PC-9 (cell line): ENCODE results near the gene NGF. TPM values are rescaled to one million over a fixed set of nuclear protein-coding genes. Genes with fewer than 3 reads are reported as not detected.

Source experiments
- BruUV-seq: library from RNA; stranded (reverse); fragments of 400-500 nt; replicated peaks from 2 replicates; lab custom pipeline; 2021; lab: Mats Ljungman, UMichigan
- CTCF ChIA-PET: fragments of 300-600 bp; sonication (Branson Sonifier 250); formaldehyde crosslinking; loops from one replicate; lab custom pipeline; 2022; ENCODE audit warnings: antibody characterized with exemption; lab: Charles Lee
- POLR2A ChIA-PET: fragments of 300-600 bp; sonication (Branson Sonifier 250); formaldehyde crosslinking; loops from one replicate; lab custom pipeline; 2022; ENCODE audit warnings: antibody characterized with exemption; ENCODE audit not compliant: unreplicated experiment; lab: Charles Lee
- DNase-seq, 2 experiments: peaks; one replicate each; pipeline versions ENCODE4 v3.0.0 to v3.0.0-alpha.2; 2015 to 2022; ENCODE audit warnings: mixed read lengths in 1 of 2
- H2AFZ ChIP-seq: fragments of 200-600 bp; sonication (generic); 2 replicates; pipeline ENCODE4 v1.8.1; 2017; ENCODE audit warnings: antibody characterized with exemption
- H3F3A ChIP-seq: fragments of 200-600 bp; sonication (generic); 2 replicates; pipeline ENCODE4 v1.8.1; 2017; ENCODE audit warnings: antibody characterized with exemption, mild to moderate bottlenecking, low read depth; ENCODE audit not compliant: insufficient read depth
- H3K27ac ChIP-seq: fragments of 200-600 bp; sonication (generic); 2 replicates; pipeline ENCODE4 v1.6.1; 2016; ENCODE audit warnings: mixed run types
- H3K27me3 ChIP-seq: fragments of 200-600 bp; sonication (generic); 2 replicates; pipeline ENCODE4 v1.6.1; 2016; ENCODE audit warnings: low read depth, mixed run types; ENCODE audit not compliant: insufficient read depth
- H3K36me3 ChIP-seq: fragments of 200-600 bp; sonication (generic); 2 replicates; pipeline ENCODE4 v1.6.1; 2016; ENCODE audit warnings: low read depth, mixed run types
- H3K4me1 ChIP-seq: fragments of 200-600 bp; sonication (generic); replicated peaks from 2 replicates; pipeline ENCODE4 v1.6.1; 2016; ENCODE audit warnings: mixed run types; ENCODE audit not compliant: insufficient read depth
- H3K4me2 ChIP-seq: fragments of 200-600 bp; sonication (generic); 2 replicates; pipeline ENCODE4 v1.6.1; 2017; ENCODE audit warnings: mixed run types
- H3K4me3 ChIP-seq: fragments of 200-600 bp; sonication (generic); 2 replicates; pipeline ENCODE4 v1.6.1; 2016; ENCODE audit warnings: mixed run types
- H3K79me2 ChIP-seq: fragments of 200-600 bp; sonication (generic); 2 replicates; pipeline ENCODE4 v1.6.1; 2017; ENCODE audit warnings: low read depth, mixed run types
- H3K9me2 ChIP-seq: fragments of 200-600 bp; sonication (generic); 2 replicates; pipeline ENCODE4 v1.8.1; 2017; ENCODE audit warnings: mild to moderate bottlenecking; ENCODE audit not compliant: insufficient read depth
- H3K9me3 ChIP-seq: fragments of 200-600 bp; sonication (generic); 2 replicates; pipeline ENCODE4 v1.8.1; 2016; ENCODE audit warnings: low read depth; ENCODE audit not compliant: insufficient read depth
- H4K20me1 ChIP-seq: fragments of 200-600 bp; sonication (generic); 2 replicates; pipeline ENCODE4 v1.8.1; 2017; ENCODE audit not compliant: insufficient read depth
- CTCF ChIP-seq: fragments of 200-600 bp; sonication (generic); conservative IDR thresholded peaks from 2 replicates; pipeline ENCODE4 v1.6.1; 2017; ENCODE audit warnings: mixed run types, antibody characterized with exemption, mild to moderate bottlenecking, moderate library complexity
- EZH2 ChIP-seq: fragments of 200-600 bp; sonication (generic); IDR thresholded peaks from 2 replicates; pipeline ENCODE4 v1.8.0; 2017; ENCODE audit warnings: antibody characterized with exemption, low read depth
- intact Hi-C: fragments of 100-400 bp; cut with micrococcal nuclease; formaldehyde crosslinking; loops from one replicate; pipeline ENCODE4 v1.10.0; 2022; ENCODE audit not compliant: unreplicated experiment
- total RNA-seq: library from RNA; stranded (reverse); gene quantifications from 2 replicates; pipeline ENCODE4 v1.2.3, GENCODE V29; 2021

Gene NGF
- total RNA-seq, 1 experiment from 2014 or later, result 5.5 TPM

- Histone ChIP-seq H3K9me3 (peaks cover 33% of the 10 kb centered on the region), H3K27me3 (no peaks in the 10 kb centered on the region), H3K4me3 (no peak overlapping the region), H3K9me2 (no peaks in the 10 kb centered on the region), H3K36me3 (no peaks in the 10 kb centered on the region), H4K20me1 (no peaks in the 10 kb centered on the region), H3K4me2 (no peak overlapping the region), H3K79me2 (no peaks in the 10 kb centered on the region), H3K27ac (no peak overlapping the region), H3F3A (no peaks in the 10 kb centered on the region), H2AFZ (no peak overlapping the region), H3K4me1 (no peaks in the 10 kb centered on the region)
- DNase-seq, result no peak
- intact Hi-C loops, result no loop called here
- CTCF ChIA-PET, result no interaction called here
- POLR2A ChIA-PET, result no interaction called here
- no TSS peak for BruUV-seq
- TF ChIP-seq EZH2 (no peak), CTCF (no peak)
Measured at GRCh38 chr1:115258302-115258866, 79.7 kb downstream of the NGF start.

GRCh38 chr1:115257591-115257990 lies 80.5 kb downstream of the NGF start:
- H3K27me3 ChIP-seq, result no peaks in the 10 kb centered on the region
- DNase-seq, result no peak
- no peaks in the 10 kb centered on the region for H3K9me2 ChIP-seq
- TF ChIP-seq EZH2, result no peak
- TF ChIP-seq CTCF, result no peak
- H3K79me2 ChIP-seq, result no peaks in the 10 kb centered on the region
- CTCF ChIA-PET, result no interaction called here
- H3K4me2 ChIP-seq, result no peak overlapping the region
- H3K36me3 ChIP-seq, result no peaks in the 10 kb centered on the region
- H3K27ac ChIP-seq, result no peak overlapping the region
- H2AFZ ChIP-seq, result no peak overlapping the region
- H4K20me1 ChIP-seq, result no peaks in the 10 kb centered on the region
- intact Hi-C loops, result no loop called here
- H3K9me3 ChIP-seq, result peaks cover 33% of the 10 kb centered on the region
- POLR2A ChIA-PET, result no interaction called here
- BruUV-seq, result no TSS peak
- H3F3A ChIP-seq, result no peaks in the 10 kb centered on the region
- H3K4me1 ChIP-seq, result no peaks in the 10 kb centered on the region
- H3K4me3 ChIP-seq, result no peak overlapping the region

DNA sequence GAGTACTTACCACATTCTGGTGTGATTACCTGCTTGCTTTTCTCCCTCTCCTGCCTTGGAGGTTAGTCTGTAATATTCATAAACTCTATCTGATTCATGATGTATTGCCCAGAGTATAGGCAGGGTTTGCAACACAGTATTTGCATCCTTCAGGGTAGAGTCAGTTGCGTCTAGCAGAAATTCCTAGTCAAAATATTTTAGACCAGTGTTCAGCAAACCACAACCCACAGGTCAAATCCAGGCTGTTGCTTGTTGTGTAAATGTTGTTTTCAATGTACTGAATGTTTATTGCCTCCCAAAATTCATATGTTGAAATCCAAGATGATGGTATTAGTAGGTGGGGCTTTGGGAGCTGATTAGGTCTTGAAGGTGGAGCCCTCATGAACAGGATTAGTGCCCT lies 82.9 kb downstream of the NGF start:
- no peaks in the 10 kb centered on the region for H3K79me2 ChIP-seq
- no peak for DNase-seq
- H2AFZ ChIP-seq, result no peak overlapping the region
- no peaks in the 10 kb centered on the region for H3K9me2 ChIP-seq
- no peak overlapping the region for H3K27ac ChIP-seq
- no peak overlapping the region for H3K4me3 ChIP-seq
- no peaks in the 10 kb centered on the region for H3K4me1 ChIP-seq
- no peaks in the 10 kb centered on the region for H3K27me3 ChIP-seq
- no peaks in the 10 kb centered on the region for H3K36me3 ChIP-seq
- H3K9me3 ChIP-seq, result peaks cover 38% of the 10 kb centered on the region
- BruUV-seq, result no TSS peak
- ChIA-PET POLR2A (interaction anchor here (0.5 kb wide), 1 partner anchor 216 kb away, joined by 4 read pairs; no protein-coding TSS in a partner anchor), CTCF (no interaction called here)
- no peak overlapping the region for H3K4me2 ChIP-seq
- no peaks in the 10 kb centered on the region for H4K20me1 ChIP-seq
- intact Hi-C loops, result no loop called here
- TF ChIP-seq EZH2 (no peak), CTCF (no peak)
- no peaks in the 10 kb centered on the region for H3F3A ChIP-seq
